Left lung (tissue), 10 donors: ENCODE data around the gene OR52B2. TPM values are rescaled to one million over a fixed set of nuclear protein-coding genes. Genes with fewer than 3 reads are reported as not detected.
"Not testable (repeated sequence)": the region's sequence is repeated elsewhere in the genome, so short reads cannot be mapped to it uniquely, and the experiment has no call there.

Experiments used
- ATAC-seq: fragments of 200-7000 bp; cut with Tn5 transposase; one replicate; pipeline ENCODE4 v1.9.1; 2020; ENCODE audit warnings: moderate library complexity
- DNase-seq, 4 donors: peaks; one replicate each; pipeline ENCODE4 v3.0.0-alpha.2; 2013 to 2020
- H3K27ac ChIP-seq, 2 donors: fragments of 200-600 bp; sonication (generic) in 1 of 2; one replicate each; pipeline versions ENCODE4 v1.5.0 to v1.8.0; 2020 to 2021
- H3K27me3 ChIP-seq, 2 donors: fragments of 200-600 bp; sonication (generic) in 1 of 2; one replicate each; pipeline versions ENCODE4 v1.5.0 to v1.8.0; 2020 to 2021
- H3K36me3 ChIP-seq, 2 donors: fragments of 200-600 bp; sonication (generic) in 1 of 2; one replicate each; pipeline versions ENCODE4 v1.5.0 to v1.8.0; 2020 to 2021
- H3K4me1 ChIP-seq, 2 donors: fragments of 200-600 bp; one replicate each; pipeline ENCODE4 v1.8.0; 2021
- H3K4me3 ChIP-seq, 2 donors: fragments of 200-600 bp; sonication (generic) in 1 of 2; one replicate each; pipeline versions ENCODE4 v1.5.0 to v1.8.0; 2020 to 2021; ENCODE audit warnings: mild to moderate bottlenecking in 1 of 2
- H3K9me3 ChIP-seq, 2 donors: fragments of 200-600 bp; sonication (generic) in 1 of 2; one replicate each; pipeline versions ENCODE4 v1.5.0 to v1.8.0; 2020 to 2021
- CTCF ChIP-seq, 2 donors: fragments of 200-600 bp; sonication (generic) in 1 of 2; IDR thresholded peaks; one replicate each; pipeline versions ENCODE4 v1.5.0 to v1.8.0; 2021; ENCODE audit warnings: antibody characterized with exemption in 2 of 2
- intact Hi-C, 2 donors: fragments of 100-400 bp; cut with DNase I; formaldehyde crosslinking; loops; one replicate each; pipeline versions ENCODE4 v1.11.2 to v1.14.2; 2022
- polyA plus RNA-seq, 6 donors: library from polyadenylated mRNA; unstranded; fragments of 120-200 nt; gene quantifications; one replicate each; pipeline ENCODE4 v1.2.1, GENCODE V29; 2013; ENCODE audit not compliant: insufficient read length in 6 of 6
- total RNA-seq, 2 donors: library from RNA; stranded (reverse); fragmentation: NEBNext Ultra II Directional; extraction: Animal tissue kit (Norgen Biotek cat#: 25700); gene quantifications; one replicate each; pipeline ENCODE4 v1.2.1, GENCODE V29; 2021
- donor health status: DM: no; HTN: yes; CAD: no.
- donor health status: DM: no; HTN: no; CAD: no.

The OR52B2 gene
- total and polyA plus RNA-seq, 8 donors: 0.34 TPM; not detected in 7

DNA sequence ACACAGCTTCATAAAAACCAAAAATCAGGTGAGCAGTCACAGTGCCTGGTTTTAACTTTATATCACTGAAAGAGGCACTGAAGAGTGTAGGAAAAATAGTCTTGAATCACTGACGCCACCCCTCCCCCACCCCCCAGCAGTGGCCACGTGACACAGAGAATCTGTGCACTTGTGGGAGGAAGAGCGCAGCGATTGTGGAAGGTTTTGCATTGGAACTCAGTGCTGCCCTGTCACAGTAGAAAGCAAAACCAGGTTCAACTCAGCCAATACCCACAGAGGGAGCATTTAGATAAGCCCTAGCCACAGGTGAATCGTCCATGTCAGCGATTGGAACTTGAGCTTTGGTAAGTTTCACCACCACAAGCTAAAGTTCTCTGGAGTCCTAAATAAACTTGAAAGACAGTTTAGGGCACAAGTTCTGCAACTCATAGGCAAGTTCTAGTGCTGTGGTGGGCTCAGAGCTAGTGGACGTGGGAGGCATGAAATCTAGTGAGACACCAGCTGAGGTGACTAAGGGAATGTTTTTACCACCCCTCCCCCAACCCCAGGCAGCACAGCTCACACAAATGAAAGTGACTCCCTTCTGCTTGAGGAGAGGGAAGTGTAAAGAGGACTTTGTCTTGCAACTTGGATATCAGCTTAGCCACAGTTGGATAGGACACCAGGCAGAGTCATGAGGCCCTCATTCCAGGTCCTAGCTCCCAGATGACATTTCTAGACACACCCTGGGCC, 13.3 kb downstream of the OR52B2 start:
- no peaks in the 10 kb centered on the region for H3K36me3 ChIP-seq
- intact Hi-C loops: no loop called here
- no peaks in the 10 kb centered on the region for H3K9me3 ChIP-seq
- no peaks in the 10 kb centered on the region for H3K4me1 ChIP-seq
- no peak for TF ChIP-seq CTCF (IDR thresholded peaks at IDR 0.05)
- DNase-seq (no peak), ATAC-seq (no peak)
- no peak overlapping the region for H3K4me3 ChIP-seq
- H3K27me3 ChIP-seq: no peaks in the 10 kb centered on the region
- no peak overlapping the region for H3K27ac ChIP-seq

GRCh38 chr11:6152126-6152525, 18.0 kb downstream of the OR52B2 start:
- Histone ChIP-seq H3K4me1 (no peaks in the 10 kb centered on the region), H3K27ac (no peak overlapping the region), H3K36me3 (no peaks in the 10 kb centered on the region), H3K4me3 (no peak overlapping the region), H3K27me3 (no peaks in the 10 kb centered on the region), H3K9me3 (no peaks in the 10 kb centered on the region)
- ATAC-seq: no peak
- no peak for TF ChIP-seq CTCF (IDR thresholded peaks at IDR 0.05)
- DNase-seq: no peak
- intact Hi-C loops: no loop called here

GRCh38 chr11:6151117-6151516, 19.0 kb downstream of the OR52B2 start:
- no peak for DNase-seq
- no peak for TF ChIP-seq CTCF (IDR thresholded peaks at IDR 0.05)
- no peak overlapping the region for H3K4me3 ChIP-seq
- H3K4me1 ChIP-seq: no peaks in the 10 kb centered on the region
- H3K27ac ChIP-seq: no peak overlapping the region
- no peaks in the 10 kb centered on the region for H3K36me3 ChIP-seq
- H3K9me3 ChIP-seq: no peaks in the 10 kb centered on the region
- no peaks in the 10 kb centered on the region for H3K27me3 ChIP-seq
- intact Hi-C loops: no loop called here
- no peak for ATAC-seq

DNA sequence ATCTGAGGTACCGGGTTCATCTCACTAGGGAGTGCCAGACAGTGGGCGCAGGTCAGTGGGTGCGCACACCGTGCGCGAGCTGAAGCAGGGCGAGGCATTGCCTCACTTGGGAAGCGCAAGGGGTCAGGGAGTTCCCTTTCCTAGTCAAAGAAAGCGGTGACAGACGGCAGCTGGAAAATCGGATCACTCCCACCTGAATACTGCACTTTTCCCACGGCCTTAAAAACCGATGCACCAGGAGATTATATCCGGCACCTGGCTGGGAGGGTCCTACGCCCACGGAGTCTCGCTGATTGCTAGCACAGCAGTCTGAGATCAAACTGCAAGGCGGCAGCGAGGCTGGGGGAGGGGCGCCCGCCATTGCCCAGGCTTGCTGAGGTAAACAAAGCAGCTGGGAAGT, 26.4 kb downstream of the OR52B2 start:
- H3K27ac ChIP-seq, intact Hi-C loops, ATAC-seq, H3K9me3 ChIP-seq, H3K27me3 ChIP-seq, H3K36me3 ChIP-seq, H3K4me1 ChIP-seq, H3K4me3 ChIP-seq, DNase-seq: not testable (repeated sequence)

- intact Hi-C loops: no loop called here
- no peaks in the 10 kb centered on the region for H3K9me3 ChIP-seq
- ATAC-seq: no peak
- no peak for TF ChIP-seq CTCF (IDR thresholded peaks at IDR 0.05)
- no peaks in the 10 kb centered on the region for H3K27me3 ChIP-seq
- no peak overlapping the region for H3K4me3 ChIP-seq
- no peak overlapping the region for H3K27ac ChIP-seq
- no peaks in the 10 kb centered on the region for H3K36me3 ChIP-seq
- H3K4me1 ChIP-seq: peaks cover 0 to 5% of the 10 kb centered on the region in 2 donors
- no peak for DNase-seq
Observed at GRCh38 chr11:6142936-6143335, 27.2 kb downstream of the OR52B2 start.

GRCh38 chr11:6135936-6136335, 34.2 kb downstream of the OR52B2 start:
- H3K4me1 ChIP-seq, H3K4me3 ChIP-seq, H3K36me3 ChIP-seq, H3K27ac ChIP-seq, ATAC-seq, H3K9me3 ChIP-seq, H3K27me3 ChIP-seq, DNase-seq, intact Hi-C loops: not testable (repeated sequence)
